Neural crest cell (in vitro differentiated cells): Measurements from ENCODE around the gene RAD23B. TPM values are rescaled to one million over a fixed set of nuclear protein-coding genes. Genes with fewer than 3 reads are reported as not detected.
A peak's percentile ranks its signal among the peaks of the same experiment; 100 is the strongest.

Experiments
- DNase-seq: peaks from one replicate; pipeline ENCODE4 v3.0.0; 2021; ENCODE audit warnings: low read depth, mixed read lengths, low spot score
- H3K27ac Mint-ChIP-seq: one replicate; pipeline ENCODE4 v1.8.0; 2021; ENCODE audit warnings: mild to moderate bottlenecking, mixed read lengths; ENCODE audit not compliant: unreplicated experiment
- H3K27me3 Mint-ChIP-seq: 2 replicates; pipeline ENCODE4 v1.8.0; 2021; ENCODE audit warnings: low read depth, mild to moderate bottlenecking, mixed read lengths
- H3K36me3 Mint-ChIP-seq: 2 replicates; pipeline ENCODE4 v1.8.0; 2021; ENCODE audit warnings: low read depth, mild to moderate bottlenecking, mixed read lengths
- H3K4me1 Mint-ChIP-seq: 2 replicates; pipeline ENCODE4 v1.8.0; 2021; ENCODE audit warnings: mixed read lengths
- H3K4me3 Mint-ChIP-seq: one replicate; pipeline ENCODE4 v1.8.0; 2021; ENCODE audit warnings: mild to moderate bottlenecking, mixed read lengths
- H3K9me3 Mint-ChIP-seq: 2 replicates; pipeline ENCODE4 v1.8.0; 2021; ENCODE audit warnings: mixed read lengths
- CTCF ChIP-seq: fragments of 200-600 bp; sonication (generic); conservative IDR thresholded peaks from 2 replicates; pipeline ENCODE4 v1.5.0; 2021; ENCODE audit warnings: antibody characterized with exemption, mild to moderate bottlenecking
- total RNA-seq: library from RNA; stranded (reverse); gene quantifications from 2 replicates; pipeline ENCODE4 v1.2.1, GENCODE V29; 2021

RAD23B gene
- total RNA-seq, 1 donor from 2014 or later: 141 TPM

- no peaks in the 10 kb centered on the region for H3K27me3 Mint-ChIP-seq
- no peak for DNase-seq
- H3K4me3 Mint-ChIP-seq: no peak overlapping the region
- peaks cover 27% of the 10 kb centered on the region for H3K36me3 Mint-ChIP-seq
- no peak for TF ChIP-seq CTCF
- H3K27ac Mint-ChIP-seq: no peak overlapping the region
- no peaks in the 10 kb centered on the region for H3K9me3 Mint-ChIP-seq
- H3K4me1 Mint-ChIP-seq: peaks cover 8% of the 10 kb centered on the region
Observed at GRCh38 chr9:107309271-107309670, 26.2 kb downstream of the RAD23B start.

DNA sequence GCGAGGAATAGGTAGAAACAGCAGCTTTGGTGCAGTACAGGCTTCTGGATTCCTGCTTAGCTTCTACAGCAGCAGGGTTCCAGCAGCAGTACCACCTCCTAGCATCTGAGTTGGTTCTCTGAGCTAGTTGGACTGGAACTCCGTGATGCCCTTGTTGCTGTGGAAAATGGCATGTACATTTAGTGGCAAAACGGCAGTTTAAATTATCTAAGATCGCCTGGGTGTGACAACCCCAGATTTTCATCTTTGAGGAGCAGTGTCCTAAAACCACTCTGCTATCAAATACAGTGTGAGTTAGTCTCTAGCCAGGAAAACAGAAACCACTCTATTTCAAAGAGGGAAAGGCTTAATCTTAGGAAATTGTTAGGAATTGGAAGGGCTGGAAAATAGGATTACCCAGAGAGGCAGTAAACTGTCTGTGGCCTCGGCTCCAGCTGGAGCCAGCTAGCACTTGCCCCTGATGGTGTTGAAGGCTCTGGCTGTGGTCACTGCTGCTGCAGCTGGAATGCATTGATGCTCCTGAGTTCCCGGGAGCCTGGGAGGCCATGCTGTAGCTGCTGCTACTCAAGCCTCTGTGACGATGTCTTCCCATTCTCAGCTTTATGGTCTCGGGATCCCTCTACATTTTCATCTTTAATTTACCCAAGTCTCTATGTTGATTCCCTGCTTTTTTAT lies 29.4 kb downstream of the RAD23B start:
- TF ChIP-seq CTCF: no peak
- DNase-seq: no peak
- H3K9me3 Mint-ChIP-seq: no peaks in the 10 kb centered on the region
- no peak overlapping the region for H3K4me3 Mint-ChIP-seq
- peaks cover 43% of the 10 kb centered on the region for H3K36me3 Mint-ChIP-seq
- no peaks in the 10 kb centered on the region for H3K27me3 Mint-ChIP-seq
- peaks cover 17% of the 10 kb centered on the region for H3K4me1 Mint-ChIP-seq
- H3K27ac Mint-ChIP-seq: no peak overlapping the region

- Mint-ChIP-seq H3K4me1 (peaks cover 18% of the 10 kb centered on the region), H3K9me3 (no peaks in the 10 kb centered on the region), H3K27me3 (no peaks in the 10 kb centered on the region), H3K4me3 (no peak overlapping the region), H3K36me3 (peaks cover 41% of the 10 kb centered on the region), H3K27ac (no peak overlapping the region)
- no peak for DNase-seq
- TF ChIP-seq CTCF: no peak
Observed at GRCh38 chr9:107313555-107314096, 30.5 kb downstream of the RAD23B start.

DNA sequence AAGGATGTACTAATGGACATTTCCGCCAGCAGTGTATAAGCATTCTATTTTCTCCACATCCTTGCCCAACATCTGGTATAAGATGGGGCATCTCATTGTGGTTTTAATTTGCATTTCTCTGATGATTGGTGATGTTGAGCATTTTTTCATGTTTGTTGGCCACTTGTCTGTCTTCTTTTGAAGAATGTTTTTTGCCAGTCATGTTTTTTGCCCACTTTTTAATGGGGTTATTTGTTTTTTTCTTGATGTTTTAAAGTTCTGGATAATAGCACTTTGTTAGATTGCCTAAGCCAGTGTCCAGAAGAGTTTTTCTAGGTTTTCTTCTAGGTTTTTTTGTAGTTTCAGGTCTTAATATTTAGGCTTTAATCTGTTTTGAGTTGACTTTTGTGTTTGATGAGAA lies 31.7 kb downstream of the RAD23B start:
- Mint-ChIP-seq H3K36me3 (peaks cover 37% of the 10 kb centered on the region), H3K27ac (no peak overlapping the region), H3K27me3 (no peaks in the 10 kb centered on the region), H3K9me3 (no peaks in the 10 kb centered on the region), H3K4me1 (peaks cover 14% of the 10 kb centered on the region), H3K4me3 (no peak overlapping the region)
- no peak for DNase-seq
- no peak for TF ChIP-seq CTCF

DNA sequence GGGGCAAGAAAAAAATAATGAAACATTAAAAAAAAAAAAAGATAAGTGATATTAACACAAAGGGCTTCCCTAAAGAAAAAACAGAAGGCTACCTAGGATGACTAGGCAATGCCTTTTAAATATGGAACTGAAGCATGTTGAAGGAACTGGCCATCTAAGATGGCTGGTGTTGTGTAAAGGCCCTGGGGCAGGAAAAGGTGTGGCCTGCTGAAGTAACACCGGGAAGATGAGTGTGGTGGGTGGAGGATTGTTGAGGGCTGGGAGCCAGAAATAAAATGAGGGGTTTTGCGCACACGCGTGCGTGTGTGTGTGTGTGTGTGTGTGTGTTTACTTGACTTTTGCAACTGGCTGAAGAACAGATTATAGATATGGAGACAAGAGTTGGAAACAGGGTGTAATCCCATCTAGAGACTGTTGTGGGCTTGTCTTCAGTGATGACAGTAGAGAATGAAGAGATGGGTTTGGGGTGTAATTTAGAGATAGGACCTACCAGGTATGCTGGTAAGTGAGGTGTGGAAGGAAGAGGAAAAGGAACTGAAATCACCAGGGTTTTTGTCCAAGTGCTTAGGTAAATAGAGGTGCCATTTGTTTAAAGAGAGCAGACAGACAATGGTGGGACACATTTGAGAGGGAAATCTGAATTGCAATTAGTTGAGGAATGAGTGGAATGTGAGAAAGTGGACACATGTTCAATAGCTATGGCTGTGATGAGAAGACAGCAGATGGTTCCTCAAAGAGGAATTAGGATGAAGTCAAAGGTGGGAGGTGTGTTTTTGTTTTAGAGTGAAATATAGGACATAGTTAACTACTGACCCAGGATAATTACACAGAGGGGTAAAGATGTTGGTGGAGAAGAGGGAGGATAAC lies 33.9 kb downstream of the RAD23B start:
- H3K36me3 Mint-ChIP-seq: peaks cover 37% of the 10 kb centered on the region
- H3K27me3 Mint-ChIP-seq: no peaks in the 10 kb centered on the region
- DNase-seq: no peak
- H3K4me3 Mint-ChIP-seq: no peak overlapping the region
- TF ChIP-seq CTCF: no peak
- peak overlapping the region; percentile 3 for H3K27ac Mint-ChIP-seq
- H3K9me3 Mint-ChIP-seq: no peaks in the 10 kb centered on the region
- H3K4me1 Mint-ChIP-seq: peaks cover 27% of the 10 kb centered on the region
